HepG2 (cell line): ENCODE data around the gene DLST. TPM values are rescaled to one million over a fixed set of nuclear protein-coding genes. Genes with fewer than 3 reads are reported as not detected.

Source experiments
- ATAC-seq: fragments of 200-7000 bp; cut with Tn5 transposase; 3 replicates; pipeline ENCODE4 v1.9.1; 2020; ENCODE audit warnings: mild to moderate bottlenecking, moderate library complexity
- BruUV-seq: library from RNA; stranded (reverse); fragments of 400-500 nt; replicated peaks from 2 replicates; lab custom pipeline; 2021; lab: Mats Ljungman, UMichigan
- CTCF ChIA-PET: fragments of 300-600 bp; formaldehyde crosslinking; extraction: SDS; loops from one replicate; lab custom pipeline; 2021; ENCODE audit warnings: low total read pairs, inconsistent platforms, low intra/inter-chr PET ratio; lab: Yijun Ruan, JAX
- POLR2A ChIA-PET: fragments of 350-600 bp; sonication (Branson Sonifier 250); formaldehyde crosslinking; loops from one replicate; lab custom pipeline; 2020; ENCODE audit warnings: antibody characterized with exemption, inconsistent platforms; lab: Yijun Ruan, JAX
- DNase-seq: peaks from one replicate; pipeline ENCODE4 v3.0.0-alpha.2; 2015; ENCODE audit warnings: low spot score
- FAIRE-seq: peaks from 3 replicates; lab custom pipeline; 2011; peaks lifted over from hg19 to GRCh38; lab: Jason Lieb, UNC
- H2AFZ ChIP-seq: one replicate; pipeline ENCODE4 v1.6.1; 2011; ENCODE audit warnings: low read length, inconsistent platforms
- H3K27ac ChIP-seq: fragments of 300-600 bp; 3 replicates; pipeline ENCODE4 v1.8.0; 2011; ENCODE audit warnings: mixed run types, mild to moderate bottlenecking, mixed read lengths, low read length, inconsistent platforms; ENCODE audit not compliant: insufficient read depth; ENCODE audit errors: extremely low read length
- H3K27me3 ChIP-seq, 2 experiments: fragments of 200-600 bp in 1 of 2; 2 replicates in 1 of 2; 3 replicates in 1 of 2; pipeline versions ENCODE4 v1.6.0 to v1.8.0; 2011; ENCODE audit warnings: low read length in 2 of 2, mild to moderate bottlenecking in 2 of 2, moderate library complexity in 2 of 2, inconsistent platforms in 1 of 2; ENCODE audit not compliant: insufficient read depth in 2 of 2, control insufficient read depth in 1 of 2
- H3K36me3 ChIP-seq, 2 experiments: fragments of 200-600 bp in 1 of 2; replicated peaks in 1 of 2; 2 replicates in 1 of 2; 3 replicates in 1 of 2; pipeline versions ENCODE4 v1.5.1 to v1.8.0; 2011; ENCODE audit warnings: low read length in 2 of 2, inconsistent platforms in 1 of 2; ENCODE audit not compliant: insufficient read depth in 2 of 2, control insufficient read depth in 1 of 2
- H3K4me1 ChIP-seq: 2 replicates; pipeline ENCODE4 v1.5.1; 2012; ENCODE audit warnings: low read length, inconsistent platforms; ENCODE audit not compliant: insufficient read depth
- H3K4me2 ChIP-seq: 2 replicates; pipeline ENCODE4 v1.6.0; 2011; ENCODE audit warnings: low read depth, low read length, inconsistent platforms
- H3K4me3 ChIP-seq, 3 experiments: fragments of 200-600 bp in 1 of 3; sonication (generic), shearing (Covaris generic) in 1 of 3; replicated peaks in 1 of 3; 2 replicates each; pipeline ENCODE4 v1.5.1; 2011 to 2016; ENCODE audit warnings: low read length in 3 of 3, inconsistent platforms in 2 of 3, low read depth in 2 of 3, mild to moderate bottlenecking in 2 of 3, control low read depth in 1 of 3, mixed read lengths in 1 of 3; ENCODE audit not compliant: insufficient read depth in 1 of 3
- H3K79me2 ChIP-seq: one replicate; pipeline ENCODE4 v1.6.1; 2011; ENCODE audit warnings: low read length, inconsistent platforms; ENCODE audit not compliant: insufficient read depth
- H3K9ac ChIP-seq: 2 replicates; pipeline ENCODE4 v1.6.0; 2011; ENCODE audit warnings: mild to moderate bottlenecking, low read depth, low read length, inconsistent platforms; ENCODE audit not compliant: insufficient read depth
- H3K9me3 ChIP-seq: 2 replicates; pipeline ENCODE4 v1.5.1; 2012; ENCODE audit warnings: mild to moderate bottlenecking, low read length
- H4K20me1 ChIP-seq: 2 replicates; pipeline ENCODE4 v1.6.0; 2011; ENCODE audit warnings: inconsistent platforms, mild to moderate bottlenecking, low read length, moderate library complexity; ENCODE audit not compliant: insufficient read depth
- DR1 ChIP-seq: sonication (generic); formaldehyde crosslinking; IDR thresholded peaks from 2 replicates; pipeline ENCODE4 v1.8.0; 2021; ENCODE audit warnings: mild to moderate bottlenecking, missing genetic modification reagents, inconsistent platforms
- HNRNPLL ChIP-seq: fragments of 200-400 bp; formaldehyde crosslinking; IDR thresholded peaks from 2 replicates; pipeline ENCODE4 v1.6.1; 2017; ENCODE audit warnings: mild to moderate bottlenecking, low read depth, low read length; ENCODE audit not compliant: poor library complexity, severe bottlenecking
- SIX4 ChIP-seq: sonication (generic); formaldehyde crosslinking; IDR thresholded peaks from 2 replicates; pipeline ENCODE4 v1.4.0; 2020; ENCODE audit warnings: missing genetic modification reagents
- ZBTB10 ChIP-seq: sonication (generic); formaldehyde crosslinking; IDR thresholded peaks from 2 replicates; pipeline ENCODE4 v1.4.0; 2020; ENCODE audit warnings: missing genetic modification reagents, borderline replicate concordance
- ZBTB38 ChIP-seq: sonication (generic); formaldehyde crosslinking; IDR thresholded peaks from 2 replicates; pipeline ENCODE4 v1.5.1; 2020; ENCODE audit warnings: mild to moderate bottlenecking, missing genetic modification reagents
- ZKSCAN5 ChIP-seq: sonication (generic); formaldehyde crosslinking; IDR thresholded peaks from 2 replicates; pipeline ENCODE4 v1.5.1; 2020; ENCODE audit warnings: mild to moderate bottlenecking, missing genetic modification reagents
- ZNF253 ChIP-seq: sonication (generic); formaldehyde crosslinking; IDR thresholded peaks from 2 replicates; pipeline ENCODE4 v1.8.0; 2022; ENCODE audit warnings: mild to moderate bottlenecking, missing genetic modification reagents, borderline replicate concordance
- ZNF274 ChIP-seq: sonication (generic); formaldehyde crosslinking; IDR thresholded peaks from 2 replicates; pipeline ENCODE4 v1.5.1; 2020; ENCODE audit warnings: mild to moderate bottlenecking, missing genetic modification reagents
- ZNF749 ChIP-seq: sonication (generic); formaldehyde crosslinking; IDR thresholded peaks from 2 replicates; pipeline ENCODE4 v1.8.0; 2022; ENCODE audit warnings: mild to moderate bottlenecking, missing genetic modification reagents, moderate library complexity, borderline replicate concordance
- ZNF761 ChIP-seq: sonication (generic); formaldehyde crosslinking; conservative IDR thresholded peaks from 2 replicates; pipeline ENCODE4 v1.4.0; 2020; ENCODE audit warnings: mild to moderate bottlenecking, missing genetic modification reagents
- in situ Hi-C: cut with HindIII; loops from 2 replicates; pipeline ENCODE4 v1.10.0; 2017; ENCODE audit warnings: low pct_unique_long_range_greater_than_20kb; ENCODE audit not compliant: extremely low pct_ligation_motif_present
- intact Hi-C: fragments of 100-400 bp; cut with micrococcal nuclease; formaldehyde crosslinking; loops from one replicate; pipeline ENCODE4 v1.10.0; 2022; ENCODE audit not compliant: unreplicated experiment
- polyA plus RNA-seq, 8 experiments: library from polyadenylated mRNA; depleted of rRNA in 3 of 8; stranded (reverse) in 7 of 8; unstranded in 1 of 8; fragments of >200 nt; fragmentation: Illumina TruSeq in 4 of 8; extraction: Trizol in 4 of 8; gene quantifications; 2 replicates each; pipeline versions ENCODE4 v1.2.1 to v1.2.3, GENCODE V29; 2011 to 2016; ENCODE audit warnings: low read depth in 4 of 8, missing spikeins in 1 of 8, mixed read lengths in 1 of 8; ENCODE audit not compliant: insufficient read depth in 1 of 8
- total RNA-seq, 5 experiments: library from RNA; depleted of rRNA; stranded (reverse); fragments of >200 nt; fragmentation: Illumina TruSeq; extraction: Trizol; gene quantifications; 2 replicates each; pipeline ENCODE4 v1.2.3, GENCODE V29; 2016; ENCODE audit warnings: low read depth in 1 of 5
- TF ChIP-seq, protein P1 (sequence below): sonication (generic); IDR thresholded peaks from 2 replicates; pipeline ENCODE4 v1.6.1; 2016; ENCODE audit warnings: low read depth, borderline replicate concordance

Gene DLST
- total and polyA plus RNA-seq, 2 of the 13 experiments (the other 11 are each of a cell fraction or from before 2014, with no cell fraction given) = 56.5 to 94.3 TPM

DNA sequence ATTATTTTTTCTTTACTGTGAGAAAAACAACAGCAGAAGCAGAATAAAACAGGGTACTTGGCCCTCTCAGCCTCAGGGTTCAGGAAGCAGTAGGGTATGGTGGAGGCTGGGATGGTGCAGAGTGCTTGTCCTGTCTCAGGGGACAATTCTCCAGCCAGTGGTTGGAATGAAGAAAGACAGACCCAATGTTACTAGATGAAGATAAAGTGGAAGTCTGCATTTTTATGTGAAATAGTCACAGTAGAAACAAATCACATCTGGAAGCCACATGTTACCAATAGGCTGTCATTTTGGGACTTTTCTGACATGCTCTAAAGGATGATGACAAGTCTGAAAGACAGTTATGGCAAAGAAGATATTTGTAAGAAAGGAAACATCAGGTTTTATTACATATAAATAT is 38.1 kb upstream of the DLST start:
- Histone ChIP-seq H3K4me2 (no peak overlapping the region), H3K9me3 (no peaks in the 10 kb centered on the region), H3K36me3 (0 out of 5 replicates have a peak, but pooled peaks cover 0 to 1% of the 10 kb centered on the region in 2 experiments), H3K27ac (no peak overlapping the region), H3K4me3 (no peak overlapping the region), H3K4me1 (peaks cover 7% of the 10 kb centered on the region), H3K27me3 (no peaks in the 10 kb centered on the region), H4K20me1 (no peaks in the 10 kb centered on the region), H3K79me2 (no peaks in the 10 kb centered on the region), H3K9ac (no peak overlapping the region), H2AFZ (no peak overlapping the region)
- no TSS peak for BruUV-seq
- in situ Hi-C loops (no loop called here), intact Hi-C loops (no loop called here)
- DNase-seq = no peak
- TF ChIP-seq HNRNPLL = no peak
- no peak for TF ChIP-seq ZNF749 (CRISPR knock-in tag)
- no peak for TF ChIP-seq ZNF253 (CRISPR knock-in tag)
- no peak for TF ChIP-seq DR1 (CRISPR knock-in tag)
- TF ChIP-seq ZNF761 (CRISPR knock-in tag) = no peak
- TF ChIP-seq ZNF274 = no peak
- no peak for TF ChIP-seq ZBTB38 (CRISPR knock-in tag)
- no peak for TF ChIP-seq ZBTB10 (CRISPR knock-in tag)
- TF ChIP-seq SIX4 (CRISPR knock-in tag) = no peak
- TF ChIP-seq, protein P1, sequence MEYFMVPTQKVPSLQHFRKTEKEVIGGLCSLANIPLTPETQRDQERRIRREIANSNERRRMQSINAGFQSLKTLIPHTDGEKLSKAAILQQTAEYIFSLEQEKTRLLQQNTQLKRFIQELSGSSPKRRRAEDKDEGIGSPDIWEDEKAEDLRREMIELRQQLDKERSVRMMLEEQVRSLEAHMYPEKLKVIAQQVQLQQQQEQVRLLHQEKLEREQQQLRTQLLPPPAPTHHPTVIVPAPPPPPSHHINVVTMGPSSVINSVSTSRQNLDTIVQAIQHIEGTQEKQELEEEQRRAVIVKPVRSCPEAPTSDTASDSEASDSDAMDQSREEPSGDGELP = no peak
- TF ChIP-seq ZKSCAN5 (CRISPR knock-in tag) = no peak
- ChIA-PET POLR2A (no interaction called here), CTCF (no interaction called here)
- no peak for FAIRE-seq
- no peak for ATAC-seq
